Fibroblast of mammary gland (primary cell): Measurements from ENCODE around the gene KRTAP10-8.
"Not testable (repeated sequence)": the region's sequence is repeated elsewhere in the genome, so short reads cannot be mapped to it uniquely, and the experiment has no call there.

Source experiments
- DNase-seq: peaks from one replicate; pipeline ENCODE4 v3.0.0-alpha.2; 2010; ENCODE audit warnings: low read depth
- H3K4me3 ChIP-seq: 2 replicates; pipeline ENCODE4 v1.5.1; 2011; ENCODE audit warnings: low read depth, mild to moderate bottlenecking, low read length, moderate library complexity; ENCODE audit not compliant: control insufficient read depth
- CTCF ChIP-seq: conservative IDR thresholded peaks from 2 replicates; pipeline ENCODE4 v1.5.1; 2011; ENCODE audit warnings: low read depth, low read length, inconsistent platforms; ENCODE audit not compliant: control insufficient read depth, insufficient read depth

Gene KRTAP10-8

GRCh38 chr21:44574457-44575306 lies 37.2 kb upstream of the KRTAP10-8 start:
- TF ChIP-seq CTCF: no peak
- H3K4me3 ChIP-seq: no peak overlapping the region
- DNase-seq: no peak

- TF ChIP-seq CTCF: no peak
- DNase-seq: no peak
- no peak overlapping the region for H3K4me3 ChIP-seq
These were observed 36.4 kb upstream of the KRTAP10-8 start for GRCh38 chr21:44575307-44576024.

GRCh38 chr21:44576025-44576420 lies 35.9 kb upstream of the KRTAP10-8 start:
- no peak for TF ChIP-seq CTCF
- H3K4me3 ChIP-seq: no peak overlapping the region
- no peak for DNase-seq

- no peak overlapping the region for H3K4me3 ChIP-seq
- DNase-seq: no peak
- TF ChIP-seq CTCF: no peak
These were observed 33.4 kb upstream of the KRTAP10-8 start for GRCh38 chr21:44578371-44579055.

GRCh38 chr21:44579056-44579832 lies 32.6 kb upstream of the KRTAP10-8 start:
- H3K4me3 ChIP-seq: no peak overlapping the region
- TF ChIP-seq CTCF: no peak
- DNase-seq: no peak

GRCh38 chr21:44579833-44580144 lies 32.1 kb upstream of the KRTAP10-8 start:
- no peak overlapping the region for H3K4me3 ChIP-seq
- DNase-seq: no peak
- TF ChIP-seq CTCF: no peak

- not testable (repeated sequence) for DNase-seq, H3K4me3 ChIP-seq
These were observed 31.6 kb upstream of the KRTAP10-8 start, which contains the start of gene KRTAP10-5 for GRCh38 chr21:44580231-44580821. KRTAP10-5 (minus strand) TSS chr21:44580604; CDS start chr21:44580578, 26 bp downstream.
